Measurements from ENCODE around the gene GABBR2.

Gene GABBR2

DNA sequence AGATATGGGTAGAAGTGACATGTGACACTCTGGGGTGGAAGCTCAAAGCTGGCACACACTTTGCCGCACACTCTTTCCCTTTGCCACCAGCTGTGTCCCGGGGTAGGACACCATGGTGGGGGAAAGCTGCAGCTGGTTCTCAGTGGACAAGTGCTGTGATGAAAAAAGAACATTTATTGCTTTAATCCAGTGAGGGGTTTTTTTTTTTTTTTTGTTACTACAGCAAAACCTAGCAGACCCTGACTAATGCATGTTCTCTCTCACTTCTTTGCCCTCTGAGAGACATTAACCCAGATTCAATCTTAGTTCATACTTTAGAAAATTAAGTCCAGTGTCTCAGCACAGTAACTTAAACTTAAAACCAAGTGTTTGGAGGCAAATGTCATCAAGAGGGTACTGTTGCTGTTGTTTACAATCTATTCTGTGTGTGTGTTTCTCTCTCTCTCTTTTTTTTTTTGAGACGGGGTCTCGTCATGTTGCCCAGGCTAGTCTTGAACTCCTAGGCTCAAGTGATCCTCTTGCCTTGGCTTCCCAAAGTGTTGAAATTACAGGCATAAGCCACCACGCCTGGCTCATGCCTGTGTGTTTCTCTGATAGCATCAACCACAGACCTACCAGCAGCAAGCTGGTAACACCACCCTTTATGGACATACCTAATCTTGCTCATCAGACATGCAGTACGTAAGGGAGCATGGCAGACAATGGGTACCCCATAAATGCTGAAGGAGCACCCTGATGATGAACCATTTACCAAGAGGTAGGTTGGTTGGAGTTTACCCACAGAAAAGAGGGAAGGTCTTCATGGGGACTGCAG lies 368.5 kb downstream of the GABBR2 start:
- DNase-seq = no peak
- ATAC-seq = no peak

DNA sequence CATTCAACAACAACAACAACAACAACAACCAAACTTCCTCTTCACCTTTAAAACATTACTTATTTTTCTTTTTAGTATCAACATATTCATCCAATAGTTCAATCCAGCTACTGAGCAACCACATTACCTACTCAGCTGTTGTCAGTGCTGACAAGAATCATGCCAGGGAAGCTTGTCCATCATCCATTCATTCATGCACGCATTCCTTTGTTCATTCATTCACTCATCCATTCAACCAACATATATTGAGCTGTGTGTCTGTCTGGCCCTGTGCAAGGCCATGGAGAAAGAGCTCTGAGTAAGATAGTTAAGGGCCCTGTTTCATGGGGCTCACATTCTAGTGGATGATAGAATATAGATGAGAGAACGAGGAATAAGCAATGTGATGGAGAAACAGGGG lies 373.1 kb downstream of the GABBR2 start:
- ATAC-seq (no peak), DNase-seq (no peak)

DNA sequence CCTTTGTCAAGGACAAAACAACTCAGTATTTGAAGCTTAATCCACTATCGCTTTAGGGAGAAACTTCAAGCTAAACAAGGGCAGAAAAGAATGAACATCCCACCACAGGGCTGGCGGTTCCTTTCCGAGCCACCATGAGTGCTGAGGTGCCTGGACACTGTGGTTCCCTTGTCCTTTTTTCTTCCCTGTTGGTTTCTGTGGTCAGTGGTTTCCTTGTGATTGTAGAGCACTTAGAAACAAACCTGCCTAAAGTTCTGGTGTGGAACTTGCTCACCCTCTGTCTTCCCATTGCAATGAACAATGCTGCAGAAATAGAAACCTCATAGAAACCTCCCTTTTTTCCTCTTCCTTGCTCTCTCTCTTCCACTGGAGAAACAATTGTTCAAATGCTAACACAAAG lies 373.9 kb downstream of the GABBR2 start:
- ATAC-seq = no peak

DNA sequence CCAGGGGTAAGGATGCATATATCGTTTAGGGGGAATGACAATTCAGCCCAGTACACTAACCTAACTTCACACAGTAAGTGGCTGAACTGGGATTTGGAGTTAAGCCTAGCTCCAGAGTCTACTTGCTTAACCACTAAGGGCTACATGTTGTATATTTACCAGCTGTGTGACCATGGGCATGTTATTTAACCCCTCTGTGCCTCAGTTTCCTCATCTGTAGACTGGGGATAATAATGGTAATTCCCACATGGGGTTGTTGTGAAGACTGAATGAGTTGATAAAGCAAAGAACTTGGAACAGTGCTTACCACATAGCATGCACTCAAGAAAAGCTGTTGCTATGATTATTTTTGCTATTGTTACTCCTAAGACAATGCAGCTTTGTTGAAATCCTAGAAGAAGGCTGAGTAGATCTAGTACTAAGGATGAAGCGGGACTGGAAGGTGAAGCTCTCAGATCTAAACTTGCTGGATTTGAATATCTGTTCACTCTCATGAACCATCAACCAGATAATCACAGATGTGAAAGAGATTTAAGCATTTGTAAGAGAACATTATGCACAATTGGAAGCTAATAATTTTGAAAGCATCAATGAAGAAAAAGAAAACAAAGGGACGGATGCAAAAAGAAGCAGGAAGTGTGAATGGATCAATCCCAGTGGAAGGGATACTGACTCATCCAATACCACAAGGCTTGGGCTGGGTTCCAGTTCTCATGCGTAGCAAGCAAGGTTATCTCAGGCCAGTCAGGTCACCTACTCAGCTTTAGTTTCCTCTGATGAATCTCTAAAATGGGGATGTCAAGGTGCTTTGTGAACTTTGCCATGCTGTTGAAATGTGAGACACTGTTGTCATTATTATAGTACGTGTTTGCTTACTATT lies 374.8 kb downstream of the GABBR2 start:
- DNase-seq (no peak), ATAC-seq (no peak)

More for the DNA sequence above, 373.9 kb downstream of the GABBR2 start:
- DNase-seq = no peak

DNA sequence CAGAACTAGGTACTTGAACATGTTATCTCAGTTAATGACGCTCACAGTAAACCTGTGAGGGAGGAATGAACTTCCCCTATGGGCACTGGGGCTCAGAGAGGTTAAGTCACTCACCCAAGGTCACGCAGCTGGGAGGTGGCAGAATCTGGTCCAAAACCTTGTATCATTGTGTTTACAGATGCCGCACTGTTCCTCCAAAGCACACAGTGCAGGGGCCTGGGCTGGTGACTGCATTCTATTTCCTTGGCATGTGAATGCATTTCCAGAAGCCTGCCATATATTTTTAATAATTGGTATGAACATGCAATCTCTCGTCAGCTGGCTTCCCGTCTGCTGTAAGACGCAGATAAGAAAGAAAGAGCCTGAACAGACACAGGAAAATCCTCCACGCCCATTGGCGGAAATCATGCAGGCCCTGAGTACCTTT lies 376.3 kb downstream of the GABBR2 start:
- ATAC-seq = no peak
- no peak for DNase-seq

DNA sequence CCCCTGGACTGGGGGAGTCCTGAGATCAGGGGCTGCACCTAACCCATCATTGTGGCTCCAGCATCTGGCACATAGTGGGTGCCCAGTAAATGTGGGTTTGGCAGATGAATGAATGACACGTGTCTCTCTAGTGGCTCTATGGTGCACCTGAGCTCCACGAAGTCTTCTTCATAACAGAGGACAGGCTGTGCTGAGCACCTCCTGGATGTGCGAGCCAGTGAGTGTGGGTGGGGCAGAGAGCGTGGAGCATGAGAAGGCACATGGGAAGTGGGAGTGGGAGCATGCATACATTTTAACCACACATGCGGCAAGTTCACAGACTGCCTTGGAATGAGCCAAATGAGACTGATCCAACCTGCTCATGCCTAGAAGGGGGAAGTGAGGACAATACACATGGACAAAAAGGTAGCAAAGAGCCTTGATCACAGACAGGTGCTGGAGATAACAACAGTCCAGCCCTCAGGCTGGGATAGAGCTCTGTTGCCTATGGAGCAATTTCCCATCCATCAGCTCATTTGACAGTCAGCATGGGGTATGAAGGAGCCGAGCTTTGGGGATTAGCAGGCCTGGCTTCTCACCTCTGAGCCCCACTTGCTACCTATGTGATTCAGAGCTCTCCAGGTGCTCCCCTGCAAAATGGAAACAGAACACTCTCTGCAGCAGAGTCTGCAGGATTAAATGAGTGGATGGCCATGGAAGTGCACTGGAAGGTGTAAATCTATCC lies 377.0 kb downstream of the GABBR2 start:
- no peak for ATAC-seq

DNA sequence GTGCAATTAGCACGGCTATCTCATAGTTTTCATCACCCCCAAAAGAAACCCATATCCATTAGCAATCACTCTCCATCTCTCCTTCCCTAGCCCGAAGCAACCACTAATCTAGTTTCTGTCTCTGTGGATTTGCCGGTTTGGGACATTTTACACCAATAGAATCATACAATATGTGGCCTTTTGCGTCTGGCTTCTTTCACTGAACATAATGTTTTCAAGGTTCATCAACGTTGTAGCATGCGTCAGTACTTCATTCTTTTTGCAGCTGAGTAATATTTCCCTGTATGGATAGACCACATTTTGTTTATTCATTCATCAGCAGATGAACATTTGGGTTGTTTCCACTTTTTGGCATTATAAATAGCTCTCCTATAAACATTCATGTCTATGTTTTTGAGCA lies 377.9 kb downstream of the GABBR2 start:
- DNase-seq (no peak), ATAC-seq (no peak)

More for the DNA sequence above, 377.0 kb downstream of the GABBR2 start:
- DNase-seq = no peak

DNA sequence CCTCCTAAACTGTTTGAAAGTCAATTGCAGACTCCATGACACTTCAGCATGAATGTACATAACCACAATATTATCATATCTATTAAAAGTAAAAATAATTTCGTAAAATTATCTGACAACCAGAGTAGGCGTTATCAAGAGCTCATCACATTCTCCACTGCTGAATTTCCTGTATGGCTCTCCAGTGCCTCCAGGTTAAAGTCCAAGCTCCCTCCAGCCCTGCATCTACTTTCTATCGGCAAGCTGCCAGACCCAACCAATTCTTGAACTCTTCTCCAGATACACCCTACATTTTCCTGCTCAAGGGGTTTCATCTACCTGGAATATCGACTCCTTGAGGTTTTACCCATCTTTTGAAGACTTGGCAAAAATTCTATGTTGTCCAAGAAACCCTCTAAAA lies 378.8 kb downstream of the GABBR2 start:
- no peak for DNase-seq
- ATAC-seq = no peak

DNA sequence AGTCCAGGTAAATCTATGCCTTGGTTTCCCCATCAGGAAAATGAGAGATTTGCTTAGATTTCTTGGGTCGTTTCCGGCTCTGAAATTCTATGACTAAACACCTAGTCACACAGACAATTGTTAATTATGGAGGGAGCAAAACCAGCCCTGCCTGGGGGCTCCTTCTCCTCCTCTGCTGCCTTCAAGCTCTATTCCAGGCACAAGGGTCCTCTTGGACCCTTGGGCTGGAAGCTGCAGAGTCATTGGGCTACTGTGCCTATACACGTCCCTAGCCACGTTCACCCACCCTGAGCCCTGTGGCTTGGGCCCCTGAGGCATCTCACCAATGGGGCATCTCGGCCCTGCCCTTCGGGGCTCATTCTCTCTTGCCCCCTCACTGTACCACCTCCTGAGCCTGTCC lies 379.5 kb downstream of the GABBR2 start:
- no peak for DNase-seq
- ATAC-seq = no peak

DNA sequence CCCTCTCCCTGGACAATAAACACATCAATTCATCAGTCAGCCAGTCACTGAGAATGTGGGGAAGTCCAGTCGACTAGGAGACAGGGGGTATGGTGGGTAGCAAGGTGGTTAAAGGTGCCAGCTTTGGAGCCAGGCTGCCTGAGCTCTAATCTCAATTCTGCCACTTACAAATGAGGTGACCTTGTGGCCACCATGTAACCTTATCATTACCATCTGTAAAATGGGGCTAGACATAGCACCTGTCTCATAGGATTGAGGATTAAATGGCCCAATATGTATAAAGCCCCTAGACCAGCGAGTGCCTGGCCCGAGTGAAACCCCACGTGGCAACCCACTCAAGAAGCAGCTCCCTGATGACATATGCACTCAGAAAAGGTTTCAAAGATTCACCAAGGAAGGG lies 380.0 kb downstream of the GABBR2 start:
- ATAC-seq = no peak

DNA sequence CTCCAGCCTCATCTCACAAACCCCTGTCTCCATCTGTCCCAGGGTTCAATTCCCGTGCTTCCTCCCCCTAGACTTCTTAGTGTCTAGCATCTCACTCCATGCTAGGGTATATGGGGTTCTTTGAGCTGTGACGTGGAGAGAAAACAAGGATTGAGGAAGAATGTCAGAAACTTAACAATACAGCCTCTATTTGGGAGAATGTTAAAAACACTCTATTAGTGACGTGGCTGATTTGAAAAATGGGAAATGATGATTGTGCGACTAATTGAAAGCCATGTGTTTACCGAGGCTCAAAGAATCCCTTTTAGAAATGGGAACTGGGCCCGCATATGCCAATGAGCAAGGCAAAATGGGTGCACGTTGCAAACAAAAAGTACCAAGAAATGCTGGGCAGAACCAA lies 380.6 kb downstream of the GABBR2 start:
- ATAC-seq (no peak), DNase-seq (no peak)

More for the DNA sequence above, 380.0 kb downstream of the GABBR2 start:
- no peak for DNase-seq

DNA sequence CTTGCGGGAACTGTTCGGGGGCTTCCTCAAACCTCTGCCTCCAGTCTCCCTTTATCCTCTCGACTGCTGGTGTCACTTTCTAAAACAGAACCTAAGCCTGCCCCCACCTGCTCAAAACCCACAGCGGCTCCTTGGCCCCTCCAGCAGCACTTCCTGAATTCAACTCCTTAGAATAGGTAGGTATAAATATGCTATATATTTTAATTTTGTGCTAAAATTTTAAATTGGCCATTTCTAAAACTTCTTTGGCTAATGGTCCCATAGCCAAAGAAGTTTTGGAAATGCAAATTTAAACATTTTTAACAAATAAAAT lies 381.5 kb downstream of the GABBR2 start:
- DNase-seq = no peak

DNA sequence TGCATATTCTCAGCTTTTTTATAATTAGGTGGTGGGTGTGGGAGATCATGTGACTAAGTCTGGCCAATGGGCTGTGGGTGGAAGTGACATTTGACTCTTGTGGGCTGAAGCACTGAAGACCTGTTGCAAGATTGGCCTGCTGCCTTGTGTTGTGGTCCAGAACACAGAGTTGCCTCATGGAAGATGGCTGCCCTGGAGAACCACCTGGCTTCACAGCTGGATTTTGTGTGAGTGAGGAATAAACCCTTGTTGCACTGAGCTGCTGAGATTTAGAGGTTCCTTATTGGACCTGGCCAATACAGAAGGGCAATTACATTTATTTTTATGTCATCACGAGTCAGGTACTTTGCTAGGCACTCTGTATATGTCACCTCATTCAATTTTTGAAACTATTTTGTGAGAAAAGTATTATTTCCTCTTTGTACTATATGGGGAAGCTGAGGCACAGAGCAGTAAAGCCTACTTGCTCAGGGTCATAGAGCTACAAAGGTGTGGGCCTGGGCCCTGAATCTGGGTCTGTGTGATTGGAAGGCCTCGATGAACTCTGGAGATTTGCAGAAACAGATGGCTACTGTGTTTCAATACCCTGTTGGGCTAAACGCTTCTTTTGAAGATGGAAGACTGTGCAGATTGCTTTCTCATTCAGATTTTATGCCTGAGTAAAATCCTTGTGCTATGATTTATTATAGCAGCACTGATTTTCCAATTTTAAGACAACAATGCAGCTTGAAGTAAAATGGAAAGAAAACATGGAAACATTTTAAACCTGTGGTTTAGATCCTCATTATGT lies 382.1 kb downstream of the GABBR2 start:
- ATAC-seq (no peak), DNase-seq (no peak)

More for the DNA sequence above, 381.5 kb downstream of the GABBR2 start:
- no peak for ATAC-seq

DNA sequence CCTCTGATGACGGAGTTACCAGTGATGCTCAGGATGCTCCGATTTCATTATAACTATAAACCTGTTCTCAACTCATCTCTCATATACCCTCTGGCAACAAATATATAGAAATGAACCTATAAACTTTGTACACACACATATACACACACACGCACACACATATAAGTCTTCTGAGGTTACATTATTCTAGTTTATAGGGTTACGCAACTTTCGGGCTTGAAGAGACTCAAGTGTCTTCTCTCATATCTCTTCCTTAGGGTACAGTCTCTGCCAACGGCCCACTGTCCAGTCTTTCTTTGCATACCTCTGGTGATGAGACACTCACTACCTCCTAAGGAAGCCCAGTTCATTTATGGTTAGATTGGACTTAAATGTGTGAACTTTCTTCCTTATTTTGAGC lies 383.9 kb downstream of the GABBR2 start:
- no peak for ATAC-seq
- no peak for DNase-seq

DNA sequence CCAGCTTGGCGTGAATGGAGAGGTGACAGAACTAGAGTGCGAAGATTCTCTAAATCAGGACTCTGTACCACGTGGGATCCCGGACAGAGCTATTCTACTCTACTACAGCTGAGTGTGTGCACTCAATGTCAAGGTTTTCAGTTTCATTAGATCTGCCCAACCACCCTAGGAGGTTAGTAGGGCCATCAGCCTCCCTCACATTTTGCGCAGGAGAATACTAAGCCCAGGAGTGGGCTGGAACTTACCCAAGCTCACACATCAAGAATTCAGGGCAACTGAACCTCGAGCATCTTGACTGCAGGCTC lies 385.0 kb downstream of the GABBR2 start:
- ATAC-seq = no peak
- no peak for DNase-seq

DNA sequence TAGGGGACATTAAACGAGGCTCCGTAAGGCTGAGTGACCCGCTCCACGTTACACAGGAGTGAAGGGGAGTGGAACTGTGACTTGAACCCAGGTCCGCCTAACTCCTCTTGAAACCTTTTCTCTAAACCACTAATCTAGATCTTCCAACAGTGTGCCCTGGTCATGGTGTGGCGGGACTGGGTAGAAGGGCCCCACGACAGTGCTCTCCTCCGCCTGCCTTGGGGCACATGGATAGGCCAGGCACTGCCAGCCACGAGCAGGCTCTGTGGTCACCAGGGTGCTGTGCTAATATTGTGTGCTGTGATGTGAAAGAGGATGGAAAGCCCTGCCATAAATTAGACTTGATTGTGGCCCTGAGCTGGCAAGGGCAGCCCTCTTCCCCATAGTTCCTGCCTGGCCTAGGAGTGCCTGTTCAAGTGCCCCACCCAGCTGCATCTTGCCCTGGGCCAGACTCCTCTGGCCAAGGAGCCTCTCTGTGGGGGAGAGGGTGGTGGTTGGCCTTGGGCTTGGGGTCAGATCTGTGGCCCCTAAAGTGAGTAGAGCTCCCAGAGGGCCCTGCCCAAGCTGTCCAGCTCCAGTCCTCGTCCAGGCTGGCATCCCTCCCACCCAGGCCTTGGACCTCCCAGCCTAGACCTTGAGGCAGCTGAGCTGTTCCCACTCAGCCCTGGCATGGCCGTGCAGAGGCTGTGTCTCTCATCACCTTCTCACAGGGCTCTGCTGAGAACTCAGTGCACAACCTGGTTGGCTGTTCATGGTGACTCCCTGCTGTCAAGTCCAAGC lies 385.5 kb downstream of the GABBR2 start:
- DNase-seq (no peak), ATAC-seq (no peak)

DNA sequence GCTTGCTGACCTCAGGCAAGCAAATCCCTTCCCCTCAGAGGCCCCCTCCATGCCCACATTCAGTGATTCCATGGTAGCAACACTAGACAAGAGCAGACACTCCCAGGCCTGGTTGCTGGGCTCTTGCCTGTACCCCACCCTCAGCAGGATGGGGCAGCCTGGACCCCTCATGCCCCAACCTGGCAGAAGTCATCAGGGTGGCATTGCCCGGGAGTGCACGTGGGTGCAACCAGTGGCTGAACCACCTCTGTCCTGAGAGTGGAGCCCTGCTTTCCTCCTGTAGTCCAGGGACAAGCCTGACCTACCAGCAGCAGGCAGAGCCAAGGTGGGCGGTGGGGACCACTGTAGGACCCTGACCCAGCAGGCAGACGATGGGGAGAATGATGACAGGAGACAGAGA lies 387.5 kb downstream of the GABBR2 start:
- no peak for DNase-seq
- ATAC-seq = no peak

DNA sequence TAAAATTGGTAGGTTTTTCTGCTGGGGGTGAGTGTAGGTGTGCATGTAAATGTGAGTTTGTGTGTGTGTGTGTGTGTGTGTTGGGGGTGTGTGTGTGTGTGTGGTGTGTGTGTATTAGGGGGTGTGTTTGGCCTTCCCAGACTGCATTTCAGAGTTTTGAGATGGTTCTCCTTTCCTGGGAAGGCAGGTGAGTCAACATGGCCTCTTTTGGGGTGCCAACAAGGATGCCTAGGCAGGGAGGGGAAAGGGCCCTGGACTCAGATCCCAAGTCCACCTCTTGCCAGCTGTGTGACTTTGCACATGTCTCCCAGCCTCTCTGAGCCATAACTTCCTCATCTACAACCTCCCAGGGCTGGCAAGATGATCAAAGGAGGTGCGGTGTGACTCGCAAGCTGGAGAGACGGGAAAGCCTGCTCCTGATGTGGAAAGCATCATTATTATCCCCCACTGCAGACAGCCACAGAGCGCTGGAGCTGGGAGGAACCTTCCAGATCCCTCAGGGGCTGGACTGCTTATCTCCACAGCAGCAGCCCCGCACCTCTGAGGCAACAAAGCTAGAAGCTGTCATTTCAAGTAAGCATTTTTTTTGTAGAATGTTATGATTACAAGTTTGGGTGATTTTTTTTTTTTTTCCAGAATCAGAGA lies 389.8 kb downstream of the GABBR2 start:
- DNase-seq = no peak
- ATAC-seq = no peak

DNA sequence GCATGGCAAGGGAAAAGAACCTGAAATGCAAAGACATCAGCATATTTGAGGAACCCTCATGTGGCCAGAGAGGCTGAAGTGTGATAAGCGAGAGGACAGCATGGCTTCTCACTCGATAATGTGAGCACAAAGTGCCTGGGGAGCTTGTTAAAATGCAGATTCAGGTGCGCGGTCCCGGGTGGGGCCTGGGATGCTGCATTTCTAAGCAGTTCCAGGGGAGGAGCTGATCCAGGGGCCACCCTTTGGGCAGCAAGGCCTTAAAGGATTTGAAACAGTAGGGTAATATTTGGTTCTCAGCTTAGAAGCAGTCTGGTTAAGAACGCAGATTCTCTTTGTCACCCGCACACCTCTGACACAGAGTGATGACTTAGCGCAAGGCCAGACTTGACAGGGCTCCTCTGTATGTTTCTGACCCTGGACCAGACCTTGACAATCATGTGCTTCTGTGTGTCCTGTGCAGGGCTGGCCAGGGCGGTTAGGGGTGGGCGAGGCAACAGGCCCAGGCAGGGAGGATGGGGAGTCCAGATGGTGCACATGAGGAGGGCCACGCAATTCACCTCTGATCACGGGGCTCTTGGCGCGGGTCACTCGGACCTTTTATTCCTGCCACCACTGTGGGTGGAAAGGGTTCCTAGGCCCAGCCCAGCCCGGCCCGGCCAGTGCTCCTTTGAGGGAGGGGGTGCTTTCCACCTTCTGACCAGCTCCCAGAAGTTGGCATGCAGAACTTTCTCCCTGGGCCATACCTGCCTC lies 390.5 kb downstream of the GABBR2 start:
- no peak for ATAC-seq

More for the DNA sequence above, 390.5 kb downstream of the GABBR2 start:
- DNase-seq = no peak

All from stimulated activated naive CD8-positive, alpha-beta T cell treated with anti-CD3 and anti-CD28 coated beads, Interleukin-15, Interleukin-2, amounts not matched to agents 100 U/mL and 50 U/mL, for 24 hours (primary cell).